Activated B cell treated with CpG ODN at 0.5 μM for 24 hours (primary cell): ENCODE data around the gene APLP1. TPM values are rescaled to one million over a fixed set of nuclear protein-coding genes. Genes with fewer than 3 reads are reported as not detected.

Experiments
- ATAC-seq: fragments of 200-7000 bp; cut with Tn5 transposase; one replicate; pipeline ENCODE4 v1.10.0; 2021; ENCODE audit warnings: low read depth, mild to moderate bottlenecking, moderate library complexity
- CTCF ChIA-PET: fragments of 350-600 bp; sonication (Branson Sonifier 250); formaldehyde crosslinking; loops from one replicate; lab custom pipeline; 2021; ENCODE audit warnings: antibody characterized with exemption; lab: Charles Lee
- POLR2A ChIA-PET: fragments of 350-600 bp; sonication (Branson Sonifier 250); formaldehyde crosslinking; loops from one replicate; lab custom pipeline; 2021; ENCODE audit warnings: antibody characterized with exemption; lab: Charles Lee
- DNase-seq: peaks from one replicate; pipeline ENCODE4 v3.0.0; 2022
- H3K27ac Mint-ChIP-seq: one replicate; pipeline ENCODE4 v1.8.0; 2020; ENCODE audit warnings: mixed read lengths
- H3K27me3 Mint-ChIP-seq: one replicate; pipeline ENCODE4 v1.8.0; 2021; ENCODE audit warnings: mixed read lengths
- H3K36me3 Mint-ChIP-seq: one replicate; pipeline ENCODE4 v1.8.0; 2021; ENCODE audit warnings: low read depth, mixed read lengths
- H3K4me1 Mint-ChIP-seq: one replicate; pipeline ENCODE4 v1.8.0; 2021; ENCODE audit warnings: mixed read lengths
- H3K4me3 Mint-ChIP-seq: one replicate; pipeline ENCODE4 v1.8.0; 2020; ENCODE audit warnings: mild to moderate bottlenecking, mixed read lengths
- H3K9me3 Mint-ChIP-seq: one replicate; pipeline ENCODE4 v1.8.0; 2020; ENCODE audit warnings: mixed read lengths
- CTCF ChIP-seq: fragments of 200-600 bp; IDR thresholded peaks from one replicate; pipeline ENCODE4 v1.8.0; 2022; ENCODE audit warnings: antibody characterized with exemption, mild to moderate bottlenecking
- intact Hi-C: fragments of 100-400 bp; cut with micrococcal nuclease; formaldehyde crosslinking; loops from one replicate; pipeline ENCODE4 v1.15.1; 2024
- total RNA-seq: library from RNA; stranded (reverse); gene quantifications from 2 replicates; pipeline ENCODE4 v1.2.3, GENCODE V29; 2022

APLP1 gene
- total RNA-seq, 1 donor from 2014 or later: not detected

GRCh38 chr19:35901055-35901644 lies 32.8 kb downstream of the APLP1 start:
- ChIA-PET POLR2A (interaction anchor here (0.6 to 2.6 kb wide), 19 partner anchors 8 to 1315 kb away, joined by 3 to 29 read pairs (median 6); partner anchors contain the start of genes APLP1, IGFLR1, LIN37 and POLR2I), CTCF (no interaction called here)
- ATAC-seq (no peak), DNase-seq (no peak)
- H3K27me3 Mint-ChIP-seq: no peaks in the 10 kb centered on the region
- peak overlapping the region; percentile 97 for H3K27ac Mint-ChIP-seq
- H3K4me3 Mint-ChIP-seq: peak overlapping the region; percentile 95
- peaks cover 27% of the 10 kb centered on the region for H3K36me3 Mint-ChIP-seq
- intact Hi-C loops: loop anchor here (5.0 to 10.0 kb wide), 2 partner anchors 566 to 689 kb away; no protein-coding TSS in a partner anchor
- H3K9me3 Mint-ChIP-seq: no peaks in the 10 kb centered on the region
- no peak for TF ChIP-seq CTCF
- peaks cover 77% of the 10 kb centered on the region for H3K4me1 Mint-ChIP-seq

- Mint-ChIP-seq H3K27me3 (no peaks in the 10 kb centered on the region), H3K4me1 (peaks cover 75% of the 10 kb centered on the region), H3K9me3 (no peaks in the 10 kb centered on the region), H3K4me3 (peak within 1 kb of the TSS; percentile 87), H3K27ac (peak within 1 kb of the TSS; percentile 97), H3K36me3 (peaks cover 20% of the 10 kb centered on the region)
- intact Hi-C loops: loop anchor here (2.0 to 10.0 kb wide), 3 partner anchors 185 to 690 kb away; no protein-coding TSS in a partner anchor
- no peak for ATAC-seq
- no peak for DNase-seq
- no peak for TF ChIP-seq CTCF
- ChIA-PET POLR2A (interaction anchor here (1.7 to 5.1 kb wide), 3 partner anchors 10 to 28 kb away, joined by 6 to 48 read pairs (median 29); no protein-coding TSS in a partner anchor), CTCF (no interaction called here)
These were observed 33.7 kb downstream of the APLP1 start, which contains the start of gene HCST for GRCh38 chr19:35901854-35902661. HCST (plus strand) TSS chr19:35902529; CDS start chr19:35902594, 65 bp downstream.

GRCh38 chr19:35902870-35903475 lies 34.6 kb downstream of the APLP1 start:
- TF ChIP-seq CTCF: no peak
- DNase-seq (no peak), ATAC-seq (no peak)
- no peaks in the 10 kb centered on the region for H3K27me3 Mint-ChIP-seq
- ChIA-PET POLR2A (interaction anchor here (0.9 to 5.1 kb wide), 6 partner anchors 9 to 27 kb away, joined by 3 to 48 read pairs (median 4); no protein-coding TSS in a partner anchor), CTCF (interaction anchor here (1.0 to 2.1 kb wide), 2 partner anchors 12 to 18 kb away, joined by 3 to 6 read pairs; no protein-coding TSS in a partner anchor)
- H3K4me1 Mint-ChIP-seq: peaks cover 73% of the 10 kb centered on the region
- H3K9me3 Mint-ChIP-seq: no peaks in the 10 kb centered on the region
- intact Hi-C loops: loop anchor here (1.0 to 10.0 kb wide), 5 partner anchors 10 to 691 kb away; partner anchors contain the start of genes PSENEN and U2AF1L4
- H3K36me3 Mint-ChIP-seq: peaks cover 13% of the 10 kb centered on the region
- H3K4me3 Mint-ChIP-seq: peak overlapping the region; percentile 87
- H3K27ac Mint-ChIP-seq: peak overlapping the region; percentile 97

- Mint-ChIP-seq H3K36me3 (peaks cover 9% of the 10 kb centered on the region), H3K9me3 (no peaks in the 10 kb centered on the region), H3K27ac (peak overlapping the region; percentile 97), H3K27me3 (no peaks in the 10 kb centered on the region), H3K4me3 (peak overlapping the region; percentile 87), H3K4me1 (peaks cover 72% of the 10 kb centered on the region)
- intact Hi-C loops: loop anchor here (1.0 to 10.0 kb wide), 5 partner anchors 10 to 691 kb away; partner anchors contain the start of genes PSENEN and U2AF1L4
- ChIA-PET POLR2A (interaction anchor here (0.9 to 5.1 kb wide), 8 partner anchors 9 to 151 kb away, joined by 3 to 48 read pairs (median 4); no protein-coding TSS in a partner anchor), CTCF (interaction anchor here (1.0 to 2.1 kb wide), 2 partner anchors 11 to 17 kb away, joined by 3 to 6 read pairs; no protein-coding TSS in a partner anchor)
- no peak for TF ChIP-seq CTCF
- DNase-seq (peak; percentile 91), ATAC-seq (peak; percentile 53)
These were observed 35.3 kb downstream of the APLP1 start for GRCh38 chr19:35903550-35904179.
